WTC11 (cell line): ENCODE data around the gene FBN2. TPM values are rescaled to one million over a fixed set of nuclear protein-coding genes. Genes with fewer than 3 reads are reported as not detected.
A peak's percentile ranks its signal among the peaks of the same experiment; 100 is the strongest.

Experiments
- ATAC-seq: fragments of 200-7000 bp; cut with Tn5 transposase; 2 replicates; pipeline ENCODE4 v1.10.0; 2021; ENCODE audit warnings: mild to moderate bottlenecking, moderate library complexity
- CTCF ChIA-PET: fragments of 300-600 bp; sonication (Branson Sonifier 250); formaldehyde crosslinking; loops from one replicate; lab custom pipeline; 2021; ENCODE audit warnings: antibody characterized with exemption; lab: Charles Lee
- POLR2A ChIA-PET: fragments of 350-600 bp; sonication (Branson Sonifier 250); formaldehyde crosslinking; loops from one replicate; lab custom pipeline; 2021; ENCODE audit warnings: antibody characterized with exemption; lab: Charles Lee
- DNase-seq: peaks from one replicate; pipeline ENCODE4 v3.0.0; 2021; ENCODE audit warnings: low spot score
- H3K27ac Mint-ChIP-seq: 2 replicates; pipeline ENCODE4 v1.8.0; 2021; ENCODE audit warnings: mixed read lengths
- H3K27me3 Mint-ChIP-seq: 2 replicates; pipeline ENCODE4 v1.8.0; 2021; ENCODE audit warnings: low read depth, mild to moderate bottlenecking, moderate library complexity, mixed read lengths
- H3K36me3 Mint-ChIP-seq: 2 replicates; pipeline ENCODE4 v1.8.0; 2021; ENCODE audit warnings: mixed read lengths
- H3K4me1 Mint-ChIP-seq: 2 replicates; pipeline ENCODE4 v1.8.0; 2022; ENCODE audit warnings: mixed read lengths
- H3K4me3 Mint-ChIP-seq: 2 replicates; pipeline ENCODE4 v1.8.0; 2021; ENCODE audit warnings: mild to moderate bottlenecking, moderate library complexity, mixed read lengths
- H3K9me3 Mint-ChIP-seq: 2 replicates; pipeline ENCODE4 v1.8.0; 2021; ENCODE audit warnings: mixed read lengths
- EMX1 ChIP-seq: fragments of 250-450 bp; sonication (Bioruptor Pico); IDR thresholded peaks from 2 replicates; pipeline ENCODE4 v1.8.0; 2021; ENCODE audit warnings: mild to moderate bottlenecking
- ESRRA ChIP-seq: sonication (generic); formaldehyde crosslinking; IDR thresholded peaks from 2 replicates; pipeline ENCODE4 v1.8.1; 2022; ENCODE audit warnings: mild to moderate bottlenecking, missing genetic modification reagents, borderline replicate concordance
- JUN ChIP-seq: sonication (generic); formaldehyde crosslinking; IDR thresholded peaks from 2 replicates; pipeline ENCODE4 v1.8.0; 2023; ENCODE audit warnings: mild to moderate bottlenecking, missing genetic modification reagents
- MLX ChIP-seq: sonication (generic); formaldehyde crosslinking; IDR thresholded peaks from 2 replicates; pipeline ENCODE4 v1.8.1; 2023; ENCODE audit warnings: mild to moderate bottlenecking, missing genetic modification reagents, moderate library complexity
- OVOL2 ChIP-seq: fragments of 250-450 bp; sonication (Bioruptor Pico); IDR thresholded peaks from 2 replicates; pipeline ENCODE4 v1.9.0; 2021; ENCODE audit warnings: mild to moderate bottlenecking, borderline replicate concordance
- PRDM15 ChIP-seq: sonication (generic); formaldehyde crosslinking; IDR thresholded peaks from 2 replicates; pipeline ENCODE4 v1.8.0; 2022; ENCODE audit warnings: missing genetic modification reagents
- RELA ChIP-seq: sonication (generic); formaldehyde crosslinking; IDR thresholded peaks from 2 replicates; pipeline ENCODE4 v1.8.1; 2022; ENCODE audit warnings: missing genetic modification reagents, mild to moderate bottlenecking, borderline replicate concordance
- SMAD3 ChIP-seq: sonication (generic); formaldehyde crosslinking; IDR thresholded peaks from 2 replicates; pipeline ENCODE4 v1.8.0; 2022; ENCODE audit warnings: missing genetic modification reagents, mild to moderate bottlenecking, borderline replicate concordance
- SP1 ChIP-seq: sonication (generic); formaldehyde crosslinking; conservative IDR thresholded peaks from 2 replicates; pipeline ENCODE4 v1.8.1; 2022; ENCODE audit warnings: missing genetic modification reagents
- TEAD4 ChIP-seq: sonication (generic); formaldehyde crosslinking; IDR thresholded peaks from 2 replicates; pipeline ENCODE4 v1.8.0; 2022; ENCODE audit warnings: mild to moderate bottlenecking, missing genetic modification reagents
- TP53 ChIP-seq: sonication (generic); formaldehyde crosslinking; IDR thresholded peaks from 2 replicates; pipeline ENCODE4 v1.8.1; 2023; ENCODE audit warnings: mild to moderate bottlenecking, missing genetic modification reagents
- ZMAT4 ChIP-seq: fragments of 250-450 bp; sonication (Bioruptor Pico); IDR thresholded peaks from 2 replicates; pipeline ENCODE4 v1.9.0; 2021; ENCODE audit warnings: mild to moderate bottlenecking
- ZNF317 ChIP-seq: sonication (generic); formaldehyde crosslinking; IDR thresholded peaks from 2 replicates; pipeline ENCODE4 v1.8.1; 2023; ENCODE audit warnings: low read depth, mild to moderate bottlenecking, moderate library complexity, missing genetic modification reagents, borderline replicate concordance
- total RNA-seq: library from RNA; stranded (reverse); gene quantifications from 3 replicates; pipeline ENCODE4 v1.2.3, GENCODE V29; 2021
- TF ChIP-seq, protein P1 (sequence below): fragments of 250-450 bp; sonication (Bioruptor Pico); conservative IDR thresholded peaks from 2 replicates; pipeline ENCODE4 v1.9.0; 2021; ENCODE audit warnings: mild to moderate bottlenecking
- TF ChIP-seq, protein P2 (sequence below): sonication (generic); formaldehyde crosslinking; IDR thresholded peaks from 2 replicates; pipeline ENCODE4 v1.8.1; 2023; ENCODE audit warnings: mild to moderate bottlenecking, moderate library complexity, missing genetic modification reagents
- TF ChIP-seq, protein P3 (sequence below): fragments of 250-450 bp; sonication (Bioruptor Pico); IDR thresholded peaks from 2 replicates; pipeline ENCODE4 v1.9.0; 2021; ENCODE audit warnings: mild to moderate bottlenecking
- TF ChIP-seq, protein P4 (sequence below): fragments of 250-450 bp; sonication (Bioruptor Pico); IDR thresholded peaks from 2 replicates; pipeline ENCODE4 v1.8.0; 2021; ENCODE audit warnings: mild to moderate bottlenecking
- TF ChIP-seq, protein P5 (sequence below): sonication (generic); formaldehyde crosslinking; IDR thresholded peaks from 2 replicates; pipeline ENCODE4 v1.8.1; 2023; ENCODE audit warnings: mild to moderate bottlenecking, missing genetic modification reagents
- TF ChIP-seq, protein P6 (sequence below): sonication (generic); formaldehyde crosslinking; IDR thresholded peaks from 2 replicates; pipeline ENCODE4 v1.8.0; 2022; ENCODE audit warnings: mild to moderate bottlenecking, missing genetic modification reagents

FBN2 gene
- total RNA-seq, 1 experiment from 2014 or later: 56.7 TPM

GRCh38 chr5:128494516-128494915, 43.5 kb downstream of the FBN2 start (continued):
- no peak for TF ChIP-seq PRDM15
- TF ChIP-seq JUN (CRISPR knock-in tag): no peak
- TF ChIP-seq ZNF317: no peak

- DNase-seq: no peak
- ATAC-seq: peak; percentile 33; the same call in 1 of the 2 replicates
Observed at GRCh38 chr5:128493657-128494329, 44.3 kb downstream of the FBN2 start.

More at GRCh38 chr5:128493657-128494329, 44.3 kb downstream of the FBN2 start:
- Mint-ChIP-seq H3K4me1 (peaks cover 32% of the 10 kb centered on the region), H3K27ac (no peak overlapping the region), H3K9me3 (peaks cover 5% of the 10 kb centered on the region), H3K4me3 (no peak overlapping the region), H3K27me3 (no peaks in the 10 kb centered on the region), H3K36me3 (no peaks in the 10 kb centered on the region; the same call in 1 of the 2 replicates)
- POLR2A ChIA-PET: no interaction called here
- no peak for TF ChIP-seq SMAD3 (CRISPR knock-in tag)
- TF ChIP-seq, protein P1, sequence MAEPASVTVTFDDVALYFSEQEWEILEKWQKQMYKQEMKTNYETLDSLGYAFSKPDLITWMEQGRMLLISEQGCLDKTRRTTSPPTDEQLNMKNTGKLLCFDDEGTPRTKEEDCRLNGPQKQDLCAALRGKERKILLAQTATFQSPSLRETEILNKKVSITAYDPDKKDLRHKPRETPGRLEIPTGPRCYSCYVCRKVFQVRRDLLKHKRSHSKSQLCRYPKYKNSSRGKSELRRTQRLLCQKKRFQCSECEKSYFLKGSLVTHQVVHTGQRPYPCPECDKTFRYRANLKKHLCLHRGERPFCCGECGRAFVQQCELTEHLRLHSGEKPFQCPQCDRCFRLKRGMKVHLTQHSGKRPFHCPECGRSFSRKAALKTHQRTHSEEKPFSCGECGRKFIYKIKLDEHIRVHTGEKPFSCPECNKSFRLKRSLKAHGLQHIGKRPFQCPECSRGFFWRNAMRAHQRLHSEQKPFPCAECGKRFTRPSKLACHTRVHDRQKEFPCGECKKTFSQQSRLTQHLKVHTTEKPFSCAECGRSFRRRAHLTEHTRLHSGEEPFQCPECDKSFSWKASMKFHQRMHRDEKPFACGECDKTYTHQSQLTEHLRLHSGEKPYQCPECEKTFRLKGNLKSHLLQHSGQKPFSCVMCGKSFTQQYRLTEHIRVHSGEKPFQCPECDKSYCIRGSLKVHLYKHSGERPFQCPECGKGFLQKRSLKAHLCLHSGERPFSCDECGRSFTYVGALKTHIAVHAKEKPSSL (CRISPR knock-in tag): no peak
- no peak for TF ChIP-seq MLX (CRISPR knock-in tag)
- no peak for TF ChIP-seq TEAD4 (CRISPR knock-in tag)
- TF ChIP-seq, protein P2, sequence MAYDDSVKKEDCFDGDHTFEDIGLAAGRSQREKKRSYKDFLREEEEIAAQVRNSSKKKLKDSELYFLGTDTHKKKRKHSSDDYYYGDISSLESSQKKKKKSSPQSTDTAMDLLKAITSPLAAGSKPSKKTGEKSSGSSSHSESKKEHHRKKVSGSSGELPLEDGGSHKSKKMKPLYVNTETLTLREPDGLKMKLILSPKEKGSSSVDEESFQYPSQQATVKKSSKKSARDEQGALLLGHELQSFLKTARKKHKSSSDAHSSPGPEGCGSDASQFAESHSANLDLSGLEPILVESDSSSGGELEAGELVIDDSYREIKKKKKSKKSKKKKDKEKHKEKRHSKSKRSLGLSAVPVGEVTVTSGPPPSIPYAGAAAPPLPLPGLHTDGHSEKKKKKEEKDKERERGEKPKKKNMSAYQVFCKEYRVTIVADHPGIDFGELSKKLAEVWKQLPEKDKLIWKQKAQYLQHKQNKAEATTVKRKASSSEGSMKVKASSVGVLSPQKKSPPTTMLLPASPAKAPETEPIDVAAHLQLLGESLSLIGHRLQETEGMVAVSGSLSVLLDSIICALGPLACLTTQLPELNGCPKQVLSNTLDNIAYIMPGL (CRISPR knock-in tag): no peak
- no peak for TF ChIP-seq ESRRA
- no peak for TF ChIP-seq EMX1 (CRISPR knock-in tag)
- TF ChIP-seq, protein P3, sequence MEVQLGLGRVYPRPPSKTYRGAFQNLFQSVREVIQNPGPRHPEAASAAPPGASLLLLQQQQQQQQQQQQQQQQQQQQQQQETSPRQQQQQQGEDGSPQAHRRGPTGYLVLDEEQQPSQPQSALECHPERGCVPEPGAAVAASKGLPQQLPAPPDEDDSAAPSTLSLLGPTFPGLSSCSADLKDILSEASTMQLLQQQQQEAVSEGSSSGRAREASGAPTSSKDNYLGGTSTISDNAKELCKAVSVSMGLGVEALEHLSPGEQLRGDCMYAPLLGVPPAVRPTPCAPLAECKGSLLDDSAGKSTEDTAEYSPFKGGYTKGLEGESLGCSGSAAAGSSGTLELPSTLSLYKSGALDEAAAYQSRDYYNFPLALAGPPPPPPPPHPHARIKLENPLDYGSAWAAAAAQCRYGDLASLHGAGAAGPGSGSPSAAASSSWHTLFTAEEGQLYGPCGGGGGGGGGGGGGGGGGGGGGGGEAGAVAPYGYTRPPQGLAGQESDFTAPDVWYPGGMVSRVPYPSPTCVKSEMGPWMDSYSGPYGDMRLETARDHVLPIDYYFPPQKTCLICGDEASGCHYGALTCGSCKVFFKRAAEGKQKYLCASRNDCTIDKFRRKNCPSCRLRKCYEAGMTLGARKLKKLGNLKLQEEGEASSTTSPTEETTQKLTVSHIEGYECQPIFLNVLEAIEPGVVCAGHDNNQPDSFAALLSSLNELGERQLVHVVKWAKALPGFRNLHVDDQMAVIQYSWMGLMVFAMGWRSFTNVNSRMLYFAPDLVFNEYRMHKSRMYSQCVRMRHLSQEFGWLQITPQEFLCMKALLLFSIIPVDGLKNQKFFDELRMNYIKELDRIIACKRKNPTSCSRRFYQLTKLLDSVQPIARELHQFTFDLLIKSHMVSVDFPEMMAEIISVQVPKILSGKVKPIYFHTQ (CRISPR knock-in tag): no peak
- no peak for TF ChIP-seq ZMAT4
- no peak for TF ChIP-seq RELA (CRISPR knock-in tag)
- TF ChIP-seq OVOL2 (CRISPR knock-in tag): no peak
- no peak for TF ChIP-seq TP53 (CRISPR knock-in tag)
- TF ChIP-seq, protein P4, sequence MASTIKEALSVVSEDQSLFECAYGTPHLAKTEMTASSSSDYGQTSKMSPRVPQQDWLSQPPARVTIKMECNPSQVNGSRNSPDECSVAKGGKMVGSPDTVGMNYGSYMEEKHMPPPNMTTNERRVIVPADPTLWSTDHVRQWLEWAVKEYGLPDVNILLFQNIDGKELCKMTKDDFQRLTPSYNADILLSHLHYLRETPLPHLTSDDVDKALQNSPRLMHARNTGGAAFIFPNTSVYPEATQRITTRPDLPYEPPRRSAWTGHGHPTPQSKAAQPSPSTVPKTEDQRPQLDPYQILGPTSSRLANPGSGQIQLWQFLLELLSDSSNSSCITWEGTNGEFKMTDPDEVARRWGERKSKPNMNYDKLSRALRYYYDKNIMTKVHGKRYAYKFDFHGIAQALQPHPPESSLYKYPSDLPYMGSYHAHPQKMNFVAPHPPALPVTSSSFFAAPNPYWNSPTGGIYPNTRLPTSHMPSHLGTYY (CRISPR knock-in tag): no peak
- TF ChIP-seq, protein P5, sequence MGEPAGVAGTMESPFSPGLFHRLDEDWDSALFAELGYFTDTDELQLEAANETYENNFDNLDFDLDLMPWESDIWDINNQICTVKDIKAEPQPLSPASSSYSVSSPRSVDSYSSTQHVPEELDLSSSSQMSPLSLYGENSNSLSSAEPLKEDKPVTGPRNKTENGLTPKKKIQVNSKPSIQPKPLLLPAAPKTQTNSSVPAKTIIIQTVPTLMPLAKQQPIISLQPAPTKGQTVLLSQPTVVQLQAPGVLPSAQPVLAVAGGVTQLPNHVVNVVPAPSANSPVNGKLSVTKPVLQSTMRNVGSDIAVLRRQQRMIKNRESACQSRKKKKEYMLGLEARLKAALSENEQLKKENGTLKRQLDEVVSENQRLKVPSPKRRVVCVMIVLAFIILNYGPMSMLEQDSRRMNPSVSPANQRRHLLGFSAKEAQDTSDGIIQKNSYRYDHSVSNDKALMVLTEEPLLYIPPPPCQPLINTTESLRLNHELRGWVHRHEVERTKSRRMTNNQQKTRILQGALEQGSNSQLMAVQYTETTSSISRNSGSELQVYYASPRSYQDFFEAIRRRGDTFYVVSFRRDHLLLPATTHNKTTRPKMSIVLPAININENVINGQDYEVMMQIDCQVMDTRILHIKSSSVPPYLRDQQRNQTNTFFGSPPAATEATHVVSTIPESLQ (CRISPR knock-in tag): no peak
- TF ChIP-seq, protein P6, sequence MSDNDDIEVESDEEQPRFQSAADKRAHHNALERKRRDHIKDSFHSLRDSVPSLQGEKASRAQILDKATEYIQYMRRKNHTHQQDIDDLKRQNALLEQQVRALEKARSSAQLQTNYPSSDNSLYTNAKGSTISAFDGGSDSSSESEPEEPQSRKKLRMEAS (CRISPR knock-in tag): no peak
- no peak for TF ChIP-seq SP1 (CRISPR knock-in tag)
- CTCF ChIA-PET: interaction anchor here (1.1 kb wide), 1 partner anchor 181 kb away, joined by 4 read pairs; no protein-coding TSS in a partner anchor
